ENCODE results near the gene CYFIP2.

DNA sequence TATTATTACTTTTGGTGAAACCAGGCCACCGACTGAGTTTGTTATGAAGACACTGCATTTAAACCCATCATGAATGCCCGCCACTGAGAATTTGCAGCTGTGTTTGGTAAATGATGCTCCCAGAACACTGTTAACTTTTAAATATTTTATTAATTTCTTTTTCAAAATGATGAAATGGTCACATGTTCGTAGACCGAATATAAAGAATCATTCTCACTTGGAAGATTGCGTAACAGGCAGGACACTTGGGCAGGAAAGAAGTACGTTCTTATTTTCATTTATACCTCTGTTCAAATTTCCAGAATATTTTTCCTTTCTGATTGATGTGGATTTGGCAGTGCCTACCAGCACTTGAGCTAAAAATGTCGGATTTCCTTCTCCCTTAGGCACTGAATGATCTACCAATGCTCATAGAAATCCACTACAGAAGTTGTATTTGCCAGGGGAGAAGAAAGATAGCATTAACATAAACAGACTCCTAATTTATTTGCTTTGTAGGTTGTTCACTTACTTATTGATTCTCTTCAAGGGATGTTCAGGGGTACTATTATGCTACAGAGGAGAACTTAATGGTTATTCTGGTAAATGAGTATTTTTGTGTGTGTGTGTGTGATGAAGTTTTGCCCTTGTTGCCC is 13.8 kb downstream of the CYFIP2 start:
- TF ChIP-seq EZH2phosphoT487 (IDR thresholded peaks at IDR 0.05; ENCODE audit: low read depth, severe bottlenecking, unreplicated experiment) (no peak), CTCF (IDR thresholded peaks at IDR 0.05; ENCODE audit: poor library complexity) (no peak), EZH2 (IDR thresholded peaks at IDR 0.05; ENCODE audit: borderline replicate concordance) (no peak)
